ENCODE measurements around the gene FGF4. TPM values are rescaled to one million over a fixed set of nuclear protein-coding genes. Genes with fewer than 3 reads are reported as not detected.

The FGF4 gene
- total and polyA plus RNA-seq, 2 donors (not counting 3 experiments of a cell fraction or from before 2014, with no cell fraction given): not detected

GRCh38 chr11:69750875-69751597 is 24.1 kb downstream of the FGF4 start:
- POLR2A ChIA-PET: no interaction called here
- Histone ChIP-seq H2AFZ (ENCODE audit: low read depth, low read length) (no peak overlapping the region), H3K4me3 (replicated peaks in 1 of 3; ENCODE audit: insufficient read depth in 1 of 3, low read depth in 1 of 3, low read length in 3 of 3) (no peak overlapping the region), H4K20me1 (replicated peaks; ENCODE audit: control insufficient read depth, extremely low read depth, insufficient read depth, low read length) (no peaks in the 10 kb centered on the region), H3K4me2 (ENCODE audit: insufficient read depth, low read length) (no peak overlapping the region), H3K9me1 (replicated peaks; ENCODE audit: control insufficient read depth, extremely low read depth, insufficient read depth, low read length) (no peaks in the 10 kb centered on the region), H3K4me1 (ENCODE audit: control insufficient read depth, extremely low read depth, insufficient read depth, low read length) (no peaks in the 10 kb centered on the region), H3K9ac (replicated peaks; ENCODE audit: extremely low read depth, insufficient read depth, low read length) (no peak overlapping the region), H3K27me3 (ENCODE audit: control insufficient read depth in 2 of 2, insufficient read depth in 2 of 2, low read length in 2 of 2) (no peaks in the 10 kb centered on the region), H3K79me2 (ENCODE audit: control insufficient read depth, insufficient read depth, low read length) (no peaks in the 10 kb centered on the region), H3K27ac (ENCODE audit: insufficient read depth, low read depth, low read length) (no peak overlapping the region), H3K36me3 (ENCODE audit: control insufficient read depth in 2 of 2, extremely low read depth in 1 of 2, insufficient read depth in 2 of 2, low read length in 2 of 2) (no peaks in the 10 kb centered on the region), H3K9me3 (replicated peaks; ENCODE audit: control insufficient read depth, insufficient read depth, low read length) (no peaks in the 10 kb centered on the region)
- DNase-seq (ENCODE audit: low read depth, low spot score) (no peak), FAIRE-seq (no peak)
- intact Hi-C loops (cut with micrococcal nuclease) (no loop called here), dilution Hi-C loops (cut with MboI; ENCODE audit: extremely low pct_ligation_motif_present, low sequenced_read_pairs) (no loop called here)
- BruUV-seq (replicated peaks): no TSS peak
- CTCF ChIA-PET: no interaction called here
- TF ChIP-seq MAX (IDR thresholded peaks at IDR 0.05; ENCODE audit: insufficient read depth, insufficient read length) (no peak), CTCF (IDR thresholded peaks at IDR 0.05; ENCODE audit: extremely low read depth in 1 of 2, insufficient read depth in 1 of 2, low read depth in 1 of 2, low read length in 2 of 2) (no peak), JUN (IDR thresholded peaks at IDR 0.05; ENCODE audit: borderline replicate concordance, insufficient read depth, insufficient read length, low read depth) (no peak), FOS (IDR thresholded peaks at IDR 0.05; ENCODE audit: borderline replicate concordance, insufficient read depth, low read length) (no peak), MYC (IDR thresholded peaks at IDR 0.05; ENCODE audit: low read depth, low read length) (no peak), POLR2A (IDR thresholded peaks at IDR 0.05; ENCODE audit: low read depth, low read length) (no peak), EZH2 (IDR thresholded peaks at IDR 0.05; ENCODE audit: borderline replicate concordance, low read depth, low read length, severe bottlenecking) (no peak), GATA2 (IDR thresholded peaks at IDR 0.05; ENCODE audit: insufficient read depth, insufficient read length, low read depth, low read length) (no peak), POLR2AphosphoS5 (IDR thresholded peaks at IDR 0.05; ENCODE audit: insufficient read depth, low read depth, low read length) (no peak)

Measured in endothelial cell of umbilical vein (primary cell).